Effector CD8-positive, alpha-beta T cell (primary cell): ENCODE measurements around the gene RALB.
"Not testable (repeated sequence)": the region's sequence is repeated elsewhere in the genome, so short reads cannot be mapped to it uniquely, and the experiment has no call there.

Experiments used
- DNase-seq: peaks from one replicate; lab custom pipeline; 2025; lab: John Stamatoyannopoulos, UW

Gene RALB

DNA sequence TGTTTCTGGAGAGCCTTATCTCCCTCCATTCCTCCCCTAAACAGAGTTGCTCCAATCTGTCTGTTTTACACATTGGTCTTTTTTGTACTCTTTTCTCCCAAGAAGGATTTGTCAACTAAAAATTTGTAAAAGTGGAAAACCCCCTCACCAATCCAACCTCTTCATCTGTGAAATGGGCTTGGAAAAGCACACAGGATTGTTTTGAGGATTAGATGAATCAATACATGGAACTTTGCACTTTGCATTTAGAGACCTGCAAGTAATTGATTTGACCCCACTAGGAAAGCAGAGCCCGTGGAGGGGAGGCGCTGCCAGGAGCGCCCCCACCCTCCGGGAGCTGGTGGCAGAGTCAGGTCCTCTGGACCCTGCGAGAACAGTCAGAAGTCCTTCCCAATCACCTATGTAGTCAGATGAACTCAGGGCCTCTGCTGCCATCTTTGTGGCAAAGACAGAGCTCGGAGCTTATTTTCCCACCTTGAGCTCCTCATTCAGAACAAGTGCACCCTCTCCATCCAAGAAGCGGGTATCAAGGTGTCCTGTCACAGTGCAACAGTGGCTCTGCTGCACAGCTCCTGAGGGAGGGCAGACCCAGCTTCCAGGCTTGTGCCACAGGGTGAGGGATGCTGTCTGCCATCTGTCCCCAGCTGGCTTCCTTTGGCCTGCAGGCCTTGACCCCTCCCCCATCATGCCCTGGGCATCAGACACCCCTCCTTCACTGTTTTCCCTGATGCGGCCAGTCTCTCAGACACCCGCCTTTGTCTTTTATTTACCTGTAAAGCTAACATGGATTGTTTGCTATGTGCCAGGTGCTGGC, 27.7 kb upstream of the RALB start:
- DNase-seq, result no peak

DNA sequence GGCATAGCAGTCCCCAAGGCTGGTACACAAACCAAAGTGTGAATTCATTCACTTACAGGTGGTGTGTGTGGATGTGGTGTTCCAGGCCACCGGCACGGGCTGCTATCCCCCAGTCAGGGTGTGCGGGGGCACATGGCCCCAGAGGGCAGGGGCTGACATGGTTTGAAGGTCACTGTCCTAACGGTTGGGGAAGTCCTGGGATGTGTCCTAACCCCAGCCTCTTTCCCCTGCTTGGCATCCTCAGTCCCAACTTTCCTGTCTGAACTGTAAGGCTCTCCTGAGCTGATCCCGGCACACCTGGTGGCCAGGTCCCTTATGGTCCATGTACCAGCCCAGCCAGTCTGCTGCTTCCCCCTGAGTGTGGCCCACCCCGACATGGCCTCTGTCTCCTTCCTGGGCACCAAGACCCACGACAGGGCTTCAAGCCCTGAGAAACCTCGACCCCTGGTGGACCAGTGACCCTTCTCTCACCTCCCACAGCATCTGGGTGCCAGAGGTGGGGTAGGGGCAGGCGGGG, 27.0 kb upstream of the RALB start:
- no peak for DNase-seq

DNA sequence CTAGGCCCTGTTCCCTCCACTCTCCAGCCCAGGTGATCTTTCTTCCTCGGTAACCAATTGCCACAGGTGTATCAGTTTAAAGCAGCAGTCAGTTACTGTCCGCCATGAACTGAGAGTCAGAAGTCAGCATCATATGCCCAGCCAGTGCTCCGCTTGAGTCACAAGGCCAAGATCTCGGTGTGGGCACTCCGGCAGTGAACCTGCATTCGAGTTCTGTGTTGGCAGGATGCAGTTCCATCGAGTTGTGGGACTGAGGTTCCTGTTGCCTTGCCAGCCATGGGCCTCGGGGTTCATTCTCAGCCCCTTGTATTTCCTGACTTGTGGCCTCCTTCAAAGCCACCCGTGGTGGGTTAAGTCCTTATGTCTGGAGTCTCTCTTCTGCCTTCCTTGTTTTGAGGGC, 26.3 kb upstream of the RALB start:
- DNase-seq, result no peak

DNA sequence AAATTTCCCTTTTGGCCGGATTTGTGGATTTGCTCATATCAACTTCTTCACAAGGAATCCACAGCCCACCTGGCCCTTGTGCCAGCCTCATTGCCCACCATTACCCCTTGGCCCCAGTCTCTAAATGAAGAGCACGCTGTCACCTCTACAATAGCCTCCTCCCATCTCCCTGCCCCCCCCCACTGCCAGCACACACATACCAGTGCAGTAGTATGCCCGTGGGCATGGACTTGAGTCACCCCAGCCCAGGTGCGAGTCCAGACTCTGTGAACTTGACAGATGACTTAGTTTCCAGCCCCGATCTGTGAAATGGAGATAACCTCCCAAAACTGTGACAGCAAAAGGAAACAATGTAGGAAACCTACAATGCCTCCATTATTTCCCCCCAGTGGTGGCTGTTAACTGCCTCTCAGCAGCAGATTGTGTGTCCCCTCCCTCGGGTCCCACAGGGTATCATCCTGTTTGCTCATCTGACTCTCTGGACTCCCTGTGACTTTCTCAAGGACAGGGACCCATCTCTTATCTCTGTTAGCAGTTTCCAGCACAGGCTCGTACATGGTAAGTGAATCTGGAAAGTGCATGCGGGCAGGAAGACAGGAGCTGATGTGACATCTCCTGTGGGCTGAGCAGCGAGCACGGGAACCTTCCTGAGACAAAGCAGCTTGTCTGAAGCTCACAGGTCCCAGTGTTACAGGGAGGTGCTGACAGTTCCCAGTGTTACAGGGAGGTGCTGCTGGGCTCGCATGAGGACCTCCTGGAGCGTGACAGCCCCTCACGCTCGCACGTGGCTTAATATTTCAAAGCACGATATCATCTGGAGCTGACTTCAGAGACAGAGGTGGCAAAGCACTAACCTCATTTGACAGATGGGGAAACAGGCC, 25.3 kb upstream of the RALB start:
- DNase-seq, result no peak

DNA sequence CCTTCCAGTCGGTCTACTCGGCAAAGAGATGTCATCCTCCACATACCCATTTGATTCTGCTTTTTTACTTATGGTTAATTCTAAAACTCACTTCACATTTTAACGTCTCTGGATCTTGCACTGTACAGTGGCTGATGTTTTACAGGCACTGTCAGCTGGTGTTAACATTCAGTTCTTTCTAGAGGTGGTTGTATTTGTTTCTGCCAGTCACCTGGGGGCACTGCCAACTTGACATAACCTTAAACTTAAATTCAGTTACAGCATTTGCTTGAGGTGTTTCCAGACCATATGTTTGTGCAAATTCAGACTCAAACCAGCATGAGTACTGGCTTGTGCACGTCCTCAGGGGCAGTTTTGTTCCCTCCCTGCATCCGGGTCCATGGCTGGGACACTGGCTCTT, 24.1 kb upstream of the RALB start:
- DNase-seq, result no peak

DNA sequence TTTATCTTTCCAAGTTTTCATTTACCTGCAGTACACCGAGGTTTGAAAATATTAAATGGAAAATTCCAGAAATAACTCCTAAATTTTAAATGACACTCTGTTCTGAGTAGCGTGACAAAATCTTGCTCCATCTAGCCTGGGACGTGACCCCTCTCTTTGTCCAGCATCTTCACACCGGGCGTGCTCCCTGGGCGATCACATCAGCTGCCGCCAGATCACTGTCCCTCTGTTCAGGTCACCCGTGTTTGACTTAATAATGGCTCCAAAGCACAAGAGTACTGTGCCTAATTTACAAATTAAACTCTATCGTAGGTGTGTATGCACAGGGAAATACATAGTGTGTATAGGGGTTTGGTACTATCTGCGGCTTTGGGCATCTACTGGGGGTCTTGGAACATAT, 23.3 kb upstream of the RALB start:
- no peak for DNase-seq

DNA sequence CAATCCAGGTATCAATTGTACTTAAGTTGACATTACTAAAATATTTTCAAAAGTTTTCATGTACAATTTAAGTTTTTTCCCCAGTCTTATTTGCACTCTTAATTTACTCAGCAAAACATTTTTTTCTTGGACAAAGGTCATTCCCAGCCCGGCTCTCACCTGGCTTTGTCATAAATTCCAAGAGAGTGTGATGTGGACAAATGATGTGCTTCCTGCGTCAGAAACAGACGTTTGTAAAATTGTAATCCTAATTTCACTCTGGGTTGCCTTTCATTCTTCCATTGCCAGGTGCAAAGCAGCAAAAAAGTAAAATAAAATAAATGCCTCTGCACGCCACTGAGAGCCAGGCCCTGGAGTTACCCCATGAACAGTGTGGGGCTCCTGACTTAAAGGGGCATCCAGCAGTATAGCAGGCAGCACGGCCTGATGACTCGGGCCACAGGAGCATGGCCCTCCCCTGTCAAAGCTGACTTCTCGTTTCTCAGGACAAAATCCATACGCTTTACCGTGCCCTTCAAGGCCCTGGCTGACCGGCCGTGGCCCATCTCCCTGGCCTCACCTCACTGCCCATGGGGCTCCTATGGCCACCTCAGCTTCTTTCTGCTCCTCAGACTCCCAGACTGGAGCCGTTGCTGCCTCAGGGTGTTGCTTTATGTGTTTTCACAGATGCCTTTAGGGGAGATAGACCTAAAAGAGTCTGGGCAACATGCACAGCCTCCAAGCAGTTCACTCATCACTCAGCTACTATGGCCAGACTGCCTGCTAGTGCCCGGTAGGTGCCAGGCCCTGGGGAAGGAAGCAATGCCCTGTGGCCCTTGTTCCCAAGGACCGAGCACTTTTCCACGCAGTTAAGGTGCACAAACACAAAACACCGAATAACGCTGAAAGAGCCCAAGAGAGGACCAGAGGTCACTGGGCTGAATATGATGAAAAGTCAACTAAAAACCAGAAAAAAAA, 21.9 kb upstream of the RALB start:
- no peak for DNase-seq

DNA sequence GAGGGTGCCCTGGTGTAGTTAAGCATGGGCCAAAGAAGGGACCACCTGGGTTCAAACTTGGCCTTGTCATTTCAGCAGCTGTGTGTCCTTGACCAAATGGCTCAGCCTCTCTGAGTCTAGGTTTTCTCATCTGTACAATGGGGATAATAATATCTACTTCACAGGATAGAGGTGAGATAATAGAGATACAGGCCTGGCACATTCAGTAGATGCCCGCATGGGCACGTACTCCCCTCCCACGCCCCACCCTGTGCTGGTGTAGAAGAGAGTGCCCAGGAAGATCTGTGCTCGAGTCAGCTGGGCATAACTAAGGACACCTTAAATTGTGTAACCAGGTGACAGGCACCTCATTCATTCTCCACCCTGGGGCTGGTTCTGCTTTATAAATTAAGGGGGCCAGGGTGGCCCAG, 21.1 kb upstream of the RALB start:
- DNase-seq, result no peak

DNA sequence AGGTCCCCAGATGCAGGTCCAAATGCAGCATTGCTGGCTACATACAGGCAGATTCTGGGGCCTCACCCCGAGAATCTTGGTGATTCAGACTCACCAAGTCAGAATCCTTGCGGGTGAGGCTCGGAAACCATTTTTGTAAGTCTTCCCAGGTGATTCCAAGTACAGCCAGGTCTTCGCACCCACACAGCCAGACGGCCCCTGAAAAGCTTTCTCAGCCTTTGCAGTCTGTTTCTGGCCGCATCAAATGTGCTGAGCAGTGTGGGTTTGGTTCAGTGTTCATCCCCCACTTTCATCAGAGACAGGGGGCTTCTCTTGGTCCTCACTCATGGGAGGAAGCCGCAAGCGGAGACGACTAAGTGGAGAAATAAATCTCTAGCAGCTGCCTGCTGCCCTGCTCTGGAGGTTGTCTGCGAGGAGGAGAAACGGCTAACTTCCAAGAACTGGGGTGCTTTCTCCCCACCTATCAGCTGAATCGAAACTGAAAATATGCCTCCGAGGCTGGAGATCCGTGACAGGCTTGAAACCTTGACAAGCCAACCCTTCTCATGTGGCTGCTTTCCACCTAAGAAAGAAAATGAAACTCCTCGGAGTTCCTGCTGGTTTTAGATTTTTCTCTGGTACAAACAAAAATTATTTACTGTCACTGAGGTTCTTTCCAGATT, 20.5 kb upstream of the RALB start:
- peak; percentile 28 for DNase-seq

DNA sequence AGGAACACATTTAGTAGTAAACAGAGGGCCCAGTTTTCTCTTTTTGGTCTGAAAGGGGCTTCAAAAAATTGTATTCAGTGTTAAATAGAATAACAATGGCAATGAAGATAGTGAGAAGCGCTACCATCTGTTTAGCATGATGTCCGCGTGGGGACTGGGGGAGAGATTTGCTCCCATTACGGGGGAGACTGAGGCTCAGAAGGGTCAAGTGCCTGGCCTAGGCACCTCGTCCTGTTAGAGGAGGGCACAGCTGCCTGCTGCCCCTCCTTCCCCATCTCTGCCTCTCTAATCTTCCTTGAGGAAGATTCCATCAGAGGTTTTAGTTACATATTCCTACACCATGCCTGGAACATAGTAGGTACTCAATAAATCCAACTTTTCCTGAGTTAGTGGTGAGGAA, 19.4 kb upstream of the RALB start:
- DNase-seq, result no peak

DNA sequence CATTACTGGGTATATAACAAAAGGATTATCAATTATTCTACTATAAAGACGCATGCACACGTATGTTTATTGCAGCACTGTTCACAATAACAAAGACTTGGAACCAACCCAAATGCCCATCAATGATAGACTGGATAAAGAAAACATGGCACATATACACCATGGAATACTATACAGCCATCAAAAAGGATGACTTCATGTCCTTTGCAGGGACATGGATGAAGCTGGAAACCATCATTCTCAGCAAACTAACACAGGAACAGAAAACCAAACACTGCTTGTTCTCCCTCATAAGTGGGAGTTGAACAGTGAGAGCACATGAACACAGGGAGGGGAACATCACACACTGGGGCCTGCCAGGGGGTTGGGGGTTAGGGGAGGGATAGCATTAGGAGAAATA, 17.5 kb upstream of the RALB start:
- DNase-seq, result not testable (repeated sequence)

DNA sequence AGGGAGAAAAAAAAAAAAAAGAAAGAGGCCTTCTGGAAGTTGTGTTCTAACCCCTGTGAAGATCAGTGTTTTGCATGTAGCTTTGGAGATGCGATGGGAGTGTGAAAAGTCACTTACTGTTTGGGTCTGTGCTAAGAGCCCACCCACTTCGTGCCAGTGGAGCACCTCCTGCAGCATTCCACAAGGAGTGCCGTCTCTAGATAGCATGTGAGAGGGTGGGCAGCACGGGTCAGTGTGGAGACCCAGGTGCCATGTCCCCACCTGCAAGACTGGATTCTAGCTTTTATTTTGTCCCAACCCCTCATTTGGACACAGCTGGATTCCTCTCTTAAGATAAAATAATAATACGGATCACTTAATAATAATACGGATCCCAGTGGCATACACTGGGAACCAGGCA, 17.0 kb upstream of the RALB start:
- no peak for DNase-seq

DNA sequence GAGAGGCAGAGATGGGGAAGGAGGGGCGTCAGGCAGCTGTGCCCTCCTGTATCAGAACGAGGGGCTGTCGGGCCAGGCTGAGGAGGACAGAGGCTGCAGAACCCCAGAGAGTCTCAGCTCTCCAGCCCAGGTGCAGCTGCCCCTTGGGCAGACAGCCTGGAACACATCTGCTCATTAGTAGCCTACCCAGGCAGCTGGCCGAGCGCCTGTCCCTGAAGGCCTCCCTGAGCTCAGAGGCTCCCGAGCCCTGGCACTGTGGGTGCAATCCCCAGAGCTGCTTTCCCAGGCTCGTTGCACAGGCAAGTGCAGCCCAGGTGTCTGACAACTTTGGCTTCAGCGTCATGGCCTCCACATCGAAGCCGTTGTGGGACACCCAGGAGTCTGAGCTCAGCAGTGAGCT, 16.3 kb upstream of the RALB start:
- DNase-seq, result no peak

DNA sequence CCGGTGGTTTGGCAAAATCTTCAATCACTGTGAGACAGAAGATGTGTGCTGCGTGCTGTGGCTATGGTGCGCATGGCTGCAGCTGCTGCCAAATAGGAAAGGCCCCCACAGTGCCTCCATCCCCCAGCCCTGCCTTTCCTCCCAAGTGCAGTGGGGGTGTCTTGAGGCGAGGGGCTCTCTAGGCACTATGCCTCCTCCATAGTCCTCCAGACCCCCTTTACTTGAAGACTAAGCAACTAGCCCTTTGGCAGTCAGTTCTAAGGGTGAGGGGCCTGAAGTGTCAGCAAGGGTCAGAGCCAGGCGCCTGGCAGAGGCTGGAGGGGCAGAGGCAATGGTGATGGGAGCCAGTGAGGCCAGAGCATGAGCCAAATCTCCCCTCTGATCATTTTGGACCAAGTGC, 15.9 kb upstream of the RALB start:
- DNase-seq, result no peak

DNA sequence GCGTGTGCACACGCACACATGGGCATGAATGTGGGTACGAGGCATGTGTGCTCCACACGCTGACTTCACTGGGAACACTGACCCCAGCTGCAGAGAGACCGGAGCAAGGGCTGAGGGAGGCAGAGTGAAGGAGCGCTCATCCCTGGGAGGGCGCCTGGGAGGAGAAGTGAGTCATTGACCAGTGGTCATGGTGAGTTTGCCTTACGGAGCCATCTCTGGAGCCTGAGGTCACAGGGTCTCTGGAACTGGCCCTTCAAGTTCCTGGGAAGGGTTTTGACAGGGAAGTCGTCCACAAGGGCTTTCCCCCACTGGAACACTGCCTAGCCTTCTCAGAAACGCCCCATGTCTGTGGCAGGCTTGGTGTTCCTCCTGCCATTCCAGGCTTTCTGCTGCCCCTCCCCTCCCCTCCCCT, 15.2 kb upstream of the RALB start:
- no peak for DNase-seq

DNA sequence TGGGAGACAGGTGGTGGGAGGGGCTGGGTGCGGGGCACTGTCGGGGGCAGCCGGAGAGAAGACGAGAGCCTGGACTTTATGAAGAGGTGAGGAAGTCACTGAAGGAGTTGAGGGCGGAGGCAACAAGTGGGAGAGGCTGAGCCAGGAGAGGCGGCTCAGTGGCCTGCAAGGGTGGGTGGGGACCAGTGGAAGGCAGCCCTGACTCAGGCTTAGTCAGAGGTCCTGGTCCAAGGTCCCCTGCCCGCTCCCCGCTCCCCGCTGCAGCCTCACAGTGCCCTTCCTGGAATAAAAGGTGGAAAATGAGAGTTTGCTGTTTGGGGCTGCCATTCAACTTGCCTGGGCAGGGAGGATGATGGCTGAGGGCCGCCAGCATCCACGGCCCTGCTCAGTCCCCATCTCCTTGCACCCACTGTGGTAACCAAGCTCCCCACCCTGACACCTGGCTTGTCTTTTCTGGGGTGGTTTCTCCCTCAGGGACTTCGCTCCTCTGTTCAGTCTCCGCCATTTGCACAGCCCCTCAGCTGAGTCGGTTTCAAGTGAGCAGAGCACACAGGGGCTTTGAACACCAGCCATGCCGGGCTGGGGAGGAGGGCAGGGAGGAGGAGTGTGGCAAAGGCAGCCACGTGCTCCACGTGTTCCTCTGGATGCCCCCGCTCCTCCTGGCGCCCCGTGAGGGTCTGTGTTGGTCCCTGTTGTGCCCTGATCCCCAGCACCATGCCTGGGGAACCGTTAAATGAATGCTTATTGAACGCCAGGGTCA, 13.7 kb upstream of the RALB start:
- DNase-seq, result no peak

DNA sequence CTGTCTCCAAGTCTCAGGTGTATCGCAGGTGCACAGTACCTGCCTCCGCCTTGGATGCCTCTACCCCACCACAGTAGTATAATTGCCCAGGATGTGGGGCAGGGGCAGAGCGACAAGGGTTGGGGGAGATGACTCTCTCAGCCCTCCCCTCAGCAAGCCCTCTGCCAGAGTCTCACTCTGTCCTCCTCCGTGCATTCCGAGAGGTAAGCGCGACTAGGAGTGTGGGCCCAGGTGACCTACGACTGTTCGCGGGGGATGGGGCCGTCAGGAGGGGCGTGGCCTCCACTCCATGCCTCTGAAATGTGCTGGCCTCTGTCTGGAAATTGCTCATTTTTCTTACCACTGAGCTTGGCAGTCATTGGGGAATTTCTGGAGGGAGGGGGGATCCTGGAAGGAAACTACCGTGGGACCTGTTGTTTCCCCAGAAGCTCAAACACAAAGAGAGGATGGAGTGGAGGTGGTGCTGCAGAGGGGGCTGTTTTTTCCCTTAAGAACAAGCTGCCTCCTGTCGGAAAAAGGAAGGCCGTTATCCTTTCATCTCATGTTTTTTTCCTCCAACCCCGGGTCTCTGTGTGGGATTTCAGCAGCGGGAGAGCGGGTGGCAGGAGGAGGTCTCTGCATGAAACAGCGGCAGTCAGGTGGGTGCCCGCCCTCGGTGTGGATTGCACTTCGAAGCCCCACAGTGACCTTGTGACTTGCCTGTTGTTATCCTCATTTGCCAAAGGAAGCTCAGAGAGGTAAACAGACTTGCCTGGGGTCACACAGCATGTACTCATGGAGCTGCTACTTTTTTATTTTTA, 13.0 kb upstream of the RALB start:
- no peak for DNase-seq

DNA sequence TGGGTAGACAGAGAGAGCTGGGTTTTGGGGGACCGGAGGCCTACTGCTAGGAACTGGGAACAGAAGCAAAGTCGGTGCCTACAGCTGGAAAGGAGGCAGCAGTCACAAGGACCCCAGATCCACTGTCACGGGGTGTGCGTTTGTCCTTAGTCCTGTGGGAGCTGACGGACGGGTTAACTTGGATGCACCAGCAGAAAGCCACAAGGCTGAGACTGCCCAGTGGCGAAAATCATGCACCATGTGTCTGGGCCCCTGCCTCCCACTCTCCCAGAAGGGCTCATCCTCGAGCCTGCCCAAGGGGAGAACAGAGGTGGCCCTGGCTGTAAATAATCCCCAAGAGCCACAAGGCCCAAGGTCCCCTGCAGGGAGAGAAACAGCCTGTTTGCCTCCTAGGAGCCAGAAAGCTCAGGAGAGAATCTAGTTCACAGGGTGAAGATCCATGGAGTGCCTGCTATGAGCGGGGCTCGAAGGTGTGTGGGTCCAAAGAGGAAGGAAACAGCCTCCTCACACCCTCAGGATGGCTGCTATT, 11.7 kb upstream of the RALB start:
- no peak for DNase-seq

DNA sequence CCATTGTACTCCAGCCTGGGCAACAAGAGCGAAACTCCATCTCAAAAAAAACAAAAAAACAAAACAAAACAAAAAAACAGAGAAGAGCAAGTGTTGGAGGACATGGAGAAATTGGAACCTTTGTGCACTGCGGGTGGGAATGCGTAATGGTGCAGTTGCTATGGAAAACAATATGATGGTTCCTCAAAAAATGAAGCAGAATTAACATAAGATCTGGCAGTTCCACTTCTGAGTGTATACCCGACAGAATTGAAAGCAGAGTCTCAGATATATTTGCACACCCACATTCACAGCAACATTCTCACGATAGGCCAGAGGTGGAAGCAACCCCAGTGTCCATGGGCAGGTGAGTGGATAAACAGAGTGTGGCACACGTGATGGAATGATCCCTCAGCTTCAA, 11.0 kb upstream of the RALB start:
- DNase-seq, result no peak
